Neutrophil (primary cell): Measurements from ENCODE around the gene CCDC124.
A peak's percentile ranks its signal among the peaks of the same experiment; 100 is the strongest.

Experiments used
- H3K27ac ChIP-seq: fragments of 200-600 bp; sonication (generic); 2 replicates; pipeline ENCODE4 v1.5.1; 2016; ENCODE audit warnings: mild to moderate bottlenecking, moderate library complexity
- H3K27me3 ChIP-seq: fragments of 200-600 bp; sonication (generic); 2 replicates; pipeline ENCODE4 v1.6.0; 2016; ENCODE audit warnings: mild to moderate bottlenecking
- H3K36me3 ChIP-seq: fragments of 200-600 bp; sonication (generic); 2 replicates; pipeline ENCODE4 v1.5.1; 2017
- H3K4me1 ChIP-seq, 2 experiments: fragments of 200-600 bp in 1 of 2; sonication (generic) in 1 of 2; 1 replicate in 1 of 2; 2 replicates in 1 of 2; pipeline versions ENCODE4 v1.5.1 to v1.6.1; 2013 to 2016; ENCODE audit warnings: low read depth in 1 of 2, low read length in 1 of 2, mild to moderate bottlenecking in 1 of 2, moderate library complexity in 1 of 2; ENCODE audit not compliant: control insufficient read depth in 1 of 2, insufficient read depth in 1 of 2
- H3K4me3 ChIP-seq, 2 experiments: fragments of 200-600 bp in 1 of 2; sonication (generic) in 1 of 2; 1 replicate in 1 of 2; 2 replicates in 1 of 2; pipeline ENCODE4 v1.5.1; 2013 to 2016; ENCODE audit warnings: low read depth in 1 of 2, low read length in 1 of 2, mild to moderate bottlenecking in 1 of 2, moderate library complexity in 1 of 2
- H3K9me3 ChIP-seq: fragments of 200-600 bp; sonication (generic); 2 replicates; pipeline ENCODE4 v1.5.1; 2016
- TF ChIP-seq, protein P1 (sequence below): fragments of 200-600 bp; sonication (generic); IDR thresholded peaks from 2 replicates; pipeline ENCODE4 v1.5.1; 2016; ENCODE audit warnings: antibody characterized with exemption

CCDC124 gene

DNA sequence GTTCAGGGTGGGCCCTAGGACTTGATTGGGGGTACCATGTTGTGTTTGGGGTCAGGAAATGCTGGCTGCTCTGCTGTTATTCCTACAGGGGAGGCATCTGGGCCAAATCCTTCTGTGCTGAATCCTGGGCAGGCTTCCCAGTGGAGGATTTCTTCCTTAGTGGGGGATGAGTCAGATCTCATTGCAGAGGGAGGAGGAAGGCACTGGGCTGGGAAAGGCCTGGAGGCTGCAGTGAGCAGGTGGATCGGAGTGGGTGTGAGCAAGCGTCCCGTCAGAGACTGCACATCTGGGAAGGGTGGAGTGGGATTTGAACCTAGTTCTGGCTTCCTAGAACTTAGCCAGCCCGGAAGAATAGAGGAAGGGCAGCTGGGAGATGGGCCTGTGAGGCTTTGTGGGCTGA lies 11.5 kb downstream of the CCDC124 start:
- H3K27ac ChIP-seq: no peak overlapping the region
- H3K9me3 ChIP-seq: no peaks in the 10 kb centered on the region
- TF ChIP-seq, protein P1, sequence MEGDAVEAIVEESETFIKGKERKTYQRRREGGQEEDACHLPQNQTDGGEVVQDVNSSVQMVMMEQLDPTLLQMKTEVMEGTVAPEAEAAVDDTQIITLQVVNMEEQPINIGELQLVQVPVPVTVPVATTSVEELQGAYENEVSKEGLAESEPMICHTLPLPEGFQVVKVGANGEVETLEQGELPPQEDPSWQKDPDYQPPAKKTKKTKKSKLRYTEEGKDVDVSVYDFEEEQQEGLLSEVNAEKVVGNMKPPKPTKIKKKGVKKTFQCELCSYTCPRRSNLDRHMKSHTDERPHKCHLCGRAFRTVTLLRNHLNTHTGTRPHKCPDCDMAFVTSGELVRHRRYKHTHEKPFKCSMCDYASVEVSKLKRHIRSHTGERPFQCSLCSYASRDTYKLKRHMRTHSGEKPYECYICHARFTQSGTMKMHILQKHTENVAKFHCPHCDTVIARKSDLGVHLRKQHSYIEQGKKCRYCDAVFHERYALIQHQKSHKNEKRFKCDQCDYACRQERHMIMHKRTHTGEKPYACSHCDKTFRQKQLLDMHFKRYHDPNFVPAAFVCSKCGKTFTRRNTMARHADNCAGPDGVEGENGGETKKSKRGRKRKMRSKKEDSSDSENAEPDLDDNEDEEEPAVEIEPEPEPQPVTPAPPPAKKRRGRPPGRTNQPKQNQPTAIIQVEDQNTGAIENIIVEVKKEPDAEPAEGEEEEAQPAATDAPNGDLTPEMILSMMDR: no peak
- peaks cover 27% of the 10 kb centered on the region for H3K36me3 ChIP-seq
- peaks cover 14 to 17% of the 10 kb centered on the region in 2 experiments for H3K4me1 ChIP-seq
- H3K4me3 ChIP-seq: no peak overlapping the region
- H3K27me3 ChIP-seq: peaks cover 14% of the 10 kb centered on the region

GRCh38 chr19:17946965-17947784 lies 14.4 kb downstream of the CCDC124 start:
- peaks cover 43% of the 10 kb centered on the region for H3K27me3 ChIP-seq
- peak overlapping the region; percentile 65 to 84 for H3K4me3 ChIP-seq
- peaks cover 35 to 41% of the 10 kb centered on the region in 2 experiments for H3K4me1 ChIP-seq
- TF ChIP-seq, protein P1: no peak
- H3K27ac ChIP-seq: peak overlapping the region; percentile 67
- H3K9me3 ChIP-seq: no peaks in the 10 kb centered on the region
- H3K36me3 ChIP-seq: peaks cover 26% of the 10 kb centered on the region

DNA sequence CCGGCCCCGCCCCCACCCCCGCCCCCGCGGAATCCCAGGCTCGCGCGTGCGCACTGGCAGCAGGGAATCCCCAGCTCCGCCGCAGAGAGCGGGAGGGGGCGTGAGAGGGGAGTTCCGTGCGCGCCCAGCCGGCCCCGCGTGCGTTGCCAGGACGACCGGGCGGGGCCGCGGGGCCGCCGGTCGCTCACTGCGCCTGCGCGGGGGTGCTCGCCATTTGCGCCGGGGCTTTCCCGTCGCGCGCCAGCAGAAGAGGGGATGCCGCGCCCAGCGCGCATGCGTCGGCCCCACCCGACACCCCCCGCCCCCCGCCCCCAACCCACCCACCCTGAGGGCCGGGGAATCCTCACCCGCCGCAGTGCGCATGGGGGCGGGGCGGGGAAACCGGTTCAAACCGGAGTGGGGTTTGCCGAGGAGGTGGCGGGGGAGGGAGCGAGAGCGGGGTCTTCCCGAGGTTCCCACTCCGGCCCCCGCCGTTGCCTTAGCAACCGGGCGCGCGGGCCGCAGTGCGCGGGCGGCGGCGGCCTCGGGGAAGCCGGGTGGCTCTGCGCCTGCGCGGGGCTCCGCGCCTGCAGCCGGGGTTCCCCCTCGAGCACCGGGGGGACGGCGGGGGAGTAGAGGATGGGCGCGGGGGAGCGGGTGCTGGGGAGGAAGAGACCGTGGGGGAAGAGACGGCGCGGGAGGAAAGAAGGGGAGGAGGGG lies 15.1 kb downstream of the CCDC124 start:
- TF ChIP-seq, protein P1: no peak
- H3K9me3 ChIP-seq: no peaks in the 10 kb centered on the region
- H3K4me3 ChIP-seq: peak overlapping the region; percentile 55 to 84
- H3K4me1 ChIP-seq: peaks cover 35 to 41% of the 10 kb centered on the region in 2 experiments
- H3K27ac ChIP-seq: peak overlapping the region; percentile 67
- peaks cover 51% of the 10 kb centered on the region for H3K27me3 ChIP-seq
- H3K36me3 ChIP-seq: peaks cover 18% of the 10 kb centered on the region

DNA sequence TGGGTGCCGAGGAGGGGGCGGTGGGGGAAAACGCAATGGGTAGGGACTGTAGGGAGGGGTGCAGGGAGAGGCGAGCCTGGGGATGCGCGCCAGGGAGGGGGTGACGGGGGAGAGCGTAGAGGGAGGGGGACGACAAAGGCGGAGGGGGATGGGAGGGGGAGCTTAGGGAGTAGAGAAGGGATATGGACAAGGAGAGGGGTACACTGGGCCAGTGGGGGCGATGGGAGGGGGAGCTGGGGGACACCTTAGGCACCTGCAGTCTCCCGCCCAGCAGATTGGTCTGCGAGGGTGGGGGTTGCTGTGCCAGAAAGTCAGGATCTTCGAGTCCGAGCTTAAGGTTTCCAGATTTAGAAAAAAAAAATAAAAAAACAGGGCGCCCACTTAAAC lies 15.7 kb downstream of the CCDC124 start:
- H3K27me3 ChIP-seq: peaks cover 57% of the 10 kb centered on the region
- H3K36me3 ChIP-seq: peaks cover 12% of the 10 kb centered on the region
- peaks cover 35 to 41% of the 10 kb centered on the region in 2 experiments for H3K4me1 ChIP-seq
- TF ChIP-seq, protein P1: no peak
- H3K27ac ChIP-seq: no peak overlapping the region
- H3K4me3 ChIP-seq: peak overlapping the region; percentile 12 to 84
- H3K9me3 ChIP-seq: no peaks in the 10 kb centered on the region

GRCh38 chr19:17948931-17949930 lies 16.4 kb downstream of the CCDC124 start:
- Histone ChIP-seq H3K36me3 (peaks cover 6% of the 10 kb centered on the region), H3K4me3 (peak overlapping the region; percentile 12 to 84), H3K27ac (no peak overlapping the region), H3K9me3 (no peaks in the 10 kb centered on the region), H3K27me3 (peaks cover 64% of the 10 kb centered on the region), H3K4me1 (peaks cover 35 to 41% of the 10 kb centered on the region in 2 experiments)
- TF ChIP-seq, protein P1: no peak
